ENCODE measurements around the gene ADAMTS19. TPM values are rescaled to one million over a fixed set of nuclear protein-coding genes. Genes with fewer than 3 reads are reported as not detected.

ADAMTS19 gene
- total and polyA plus RNA-seq, 4 donors: 0.02 to 7.8 (median 0.18) TPM

DNA sequence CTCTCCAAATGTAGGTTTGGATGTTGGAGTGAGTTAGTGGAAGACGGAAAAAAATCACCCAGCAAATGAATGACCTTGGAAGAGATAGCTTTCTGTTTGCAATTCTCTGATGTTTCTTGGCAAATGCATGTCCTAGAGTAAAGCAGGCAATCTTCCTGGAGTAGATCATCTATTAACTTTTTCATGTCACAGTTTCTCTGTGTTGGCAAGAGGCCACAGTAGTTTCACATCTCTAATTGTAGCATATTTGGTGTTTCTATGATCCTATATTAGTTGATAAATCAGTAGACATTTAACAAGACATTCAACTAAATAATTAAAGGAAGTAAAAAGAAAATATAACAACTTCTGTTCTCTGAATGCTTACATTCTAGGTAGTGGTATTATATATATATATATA is 149.6 kb downstream of the ADAMTS19 start:
- DNase-seq (peak in 1 of 3 donors; percentile 13), ATAC-seq (ENCODE audit: insufficient read depth, low FRiP score) (no peak)
- H3K27me3 ChIP-seq (ENCODE audit: control insufficient read depth in 3 of 3, insufficient read depth in 3 of 3, low read length in 2 of 3): no peaks in the 10 kb centered on the region
- H3K4me1 ChIP-seq (ENCODE audit: control insufficient read depth in 5 of 5, insufficient read depth in 5 of 5, low read length in 5 of 5): no peaks in the 10 kb centered on the region
- no peak overlapping the region for H3K4me3 ChIP-seq
- no peaks in the 10 kb centered on the region for H3K36me3 ChIP-seq (ENCODE audit: control insufficient read depth in 4 of 4, insufficient read depth in 4 of 4, low read length in 4 of 4)
- WGBS, 2 donors: 74 to 82% methylated on average over 1 of the region's 1 CpG
- no peaks in the 10 kb centered on the region for H3K9me3 ChIP-seq (ENCODE audit: control insufficient read depth in 4 of 4, insufficient read depth in 3 of 4, low read length in 3 of 4)
- H3K27ac ChIP-seq (ENCODE audit: low read depth in 1 of 2, low read length in 1 of 2): no peak overlapping the region
- TF ChIP-seq, protein P1, sequence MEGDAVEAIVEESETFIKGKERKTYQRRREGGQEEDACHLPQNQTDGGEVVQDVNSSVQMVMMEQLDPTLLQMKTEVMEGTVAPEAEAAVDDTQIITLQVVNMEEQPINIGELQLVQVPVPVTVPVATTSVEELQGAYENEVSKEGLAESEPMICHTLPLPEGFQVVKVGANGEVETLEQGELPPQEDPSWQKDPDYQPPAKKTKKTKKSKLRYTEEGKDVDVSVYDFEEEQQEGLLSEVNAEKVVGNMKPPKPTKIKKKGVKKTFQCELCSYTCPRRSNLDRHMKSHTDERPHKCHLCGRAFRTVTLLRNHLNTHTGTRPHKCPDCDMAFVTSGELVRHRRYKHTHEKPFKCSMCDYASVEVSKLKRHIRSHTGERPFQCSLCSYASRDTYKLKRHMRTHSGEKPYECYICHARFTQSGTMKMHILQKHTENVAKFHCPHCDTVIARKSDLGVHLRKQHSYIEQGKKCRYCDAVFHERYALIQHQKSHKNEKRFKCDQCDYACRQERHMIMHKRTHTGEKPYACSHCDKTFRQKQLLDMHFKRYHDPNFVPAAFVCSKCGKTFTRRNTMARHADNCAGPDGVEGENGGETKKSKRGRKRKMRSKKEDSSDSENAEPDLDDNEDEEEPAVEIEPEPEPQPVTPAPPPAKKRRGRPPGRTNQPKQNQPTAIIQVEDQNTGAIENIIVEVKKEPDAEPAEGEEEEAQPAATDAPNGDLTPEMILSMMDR (IDR thresholded peaks at IDR 0.05; ENCODE audit: control extremely low read depth, extremely low read depth): no peak
- no peak overlapping the region for H3K9ac ChIP-seq (ENCODE audit: insufficient read depth in 1 of 2, low read length in 2 of 2)

- Histone ChIP-seq H3K9me3 (ENCODE audit: control insufficient read depth in 4 of 4, insufficient read depth in 3 of 4, low read length in 3 of 4) (no peaks in the 10 kb centered on the region), H3K4me1 (ENCODE audit: control insufficient read depth in 5 of 5, insufficient read depth in 5 of 5, low read length in 5 of 5) (no peaks in the 10 kb centered on the region), H3K36me3 (ENCODE audit: control insufficient read depth in 4 of 4, insufficient read depth in 4 of 4, low read length in 4 of 4) (no peaks in the 10 kb centered on the region), H3K4me3 (no peak overlapping the region), H3K27me3 (ENCODE audit: control insufficient read depth in 3 of 3, insufficient read depth in 3 of 3, low read length in 2 of 3) (no peaks in the 10 kb centered on the region), H3K9ac (ENCODE audit: insufficient read depth in 1 of 2, low read length in 2 of 2) (no peak overlapping the region), H3K27ac (ENCODE audit: low read depth in 1 of 2, low read length in 1 of 2) (no peak overlapping the region)
- no peak for ATAC-seq (ENCODE audit: insufficient read depth, low FRiP score)
- peak in 2 of 3 donors; percentile 2 to 26 for DNase-seq
- WGBS, 2 donors: 85 to 87% methylated on average over 1 of the region's 1 CpG
- TF ChIP-seq, protein P1 (IDR thresholded peaks at IDR 0.05; ENCODE audit: control extremely low read depth, extremely low read depth): no peak
These were observed 156.4 kb downstream of the ADAMTS19 start for GRCh38 chr5:129616517-129616916.

DNA sequence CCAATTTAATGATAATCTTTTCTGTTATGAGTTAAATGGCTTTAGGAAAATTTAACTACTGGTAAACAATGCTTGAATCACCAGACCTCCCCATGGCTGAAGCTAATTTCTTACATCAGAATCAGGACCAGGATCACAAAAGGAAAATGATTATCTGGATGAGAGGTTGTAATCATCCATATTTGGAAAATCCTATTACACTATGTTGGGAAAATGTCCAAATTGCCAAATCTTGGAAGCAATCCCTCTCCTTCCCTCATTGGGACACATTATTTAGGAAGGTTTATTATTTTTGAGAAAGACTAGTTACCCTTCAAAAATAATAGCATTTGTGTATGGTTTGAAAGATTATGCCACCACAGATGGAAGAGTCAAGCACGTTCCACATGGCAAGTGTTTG is 157.1 kb downstream of the ADAMTS19 start:
- Histone ChIP-seq H3K27me3 (ENCODE audit: control insufficient read depth in 3 of 3, insufficient read depth in 3 of 3, low read length in 2 of 3) (no peaks in the 10 kb centered on the region), H3K4me3 (no peak overlapping the region), H3K27ac (ENCODE audit: low read depth in 1 of 2, low read length in 1 of 2) (no peak overlapping the region), H3K9me3 (ENCODE audit: control insufficient read depth in 4 of 4, insufficient read depth in 3 of 4, low read length in 3 of 4) (no peaks in the 10 kb centered on the region), H3K9ac (ENCODE audit: insufficient read depth in 1 of 2, low read length in 2 of 2) (no peak overlapping the region), H3K4me1 (ENCODE audit: control insufficient read depth in 5 of 5, insufficient read depth in 5 of 5, low read length in 5 of 5) (no peaks in the 10 kb centered on the region), H3K36me3 (ENCODE audit: control insufficient read depth in 4 of 4, insufficient read depth in 4 of 4, low read length in 4 of 4) (no peaks in the 10 kb centered on the region)
- ATAC-seq (ENCODE audit: insufficient read depth, low FRiP score): no peak
- WGBS, 2 donors: 71% methylated on average over 1 of the region's 1 CpG
- TF ChIP-seq, protein P1 (IDR thresholded peaks at IDR 0.05; ENCODE audit: control extremely low read depth, extremely low read depth): no peak
- DNase-seq: peak in 1 of 3 donors; percentile 5

- H3K9ac ChIP-seq (ENCODE audit: insufficient read depth in 1 of 2, low read length in 2 of 2): no peak overlapping the region
- H3K9me3 ChIP-seq (ENCODE audit: control insufficient read depth in 4 of 4, insufficient read depth in 3 of 4, low read length in 3 of 4): no peaks in the 10 kb centered on the region
- WGBS, 2 donors: 58 to 77% methylated on average over 2 of the region's 2 CpGs
- no peaks in the 10 kb centered on the region for H3K4me1 ChIP-seq (ENCODE audit: control insufficient read depth in 5 of 5, insufficient read depth in 5 of 5, low read length in 5 of 5)
- no peak overlapping the region for H3K4me3 ChIP-seq
- DNase-seq (no peak), ATAC-seq (ENCODE audit: insufficient read depth, low FRiP score) (no peak)
- no peak overlapping the region for H3K27ac ChIP-seq (ENCODE audit: low read depth in 1 of 2, low read length in 1 of 2)
- H3K27me3 ChIP-seq (ENCODE audit: control insufficient read depth in 3 of 3, insufficient read depth in 3 of 3, low read length in 2 of 3): no peaks in the 10 kb centered on the region
- no peaks in the 10 kb centered on the region for H3K36me3 ChIP-seq (ENCODE audit: control insufficient read depth in 4 of 4, insufficient read depth in 4 of 4, low read length in 4 of 4)
- TF ChIP-seq, protein P1 (IDR thresholded peaks at IDR 0.05; ENCODE audit: control extremely low read depth, extremely low read depth): no peak
These were observed 159.7 kb downstream of the ADAMTS19 start for GRCh38 chr5:129619782-129620181.

Measured in lung (tissue), 12 donors.